HG03460 (cell line): Measurements from ENCODE around the gene C16orf87.
A peak's percentile ranks its signal among the peaks of the same experiment; 100 is the strongest.

Experiments
- ATAC-seq: cut with Tn5 transposase; IDR thresholded peaks from one replicate; pipeline ENCODE4 v1.9.1; 2021; ENCODE audit not compliant: unreplicated experiment

Gene C16orf87

GRCh38 chr16:46844771-46845170 is 13.8 kb upstream of the C16orf87 start:
- no peak for ATAC-seq

- ATAC-seq = no peak
Measured at GRCh38 chr16:46843898-46844642, 13.1 kb upstream of the C16orf87 start.

GRCh38 chr16:46842192-46842895 is 11.4 kb upstream of the C16orf87 start:
- ATAC-seq = no peak

GRCh38 chr16:46839986-46840443 is 9.0 kb upstream of the C16orf87 start:
- no peak for ATAC-seq

DNA sequence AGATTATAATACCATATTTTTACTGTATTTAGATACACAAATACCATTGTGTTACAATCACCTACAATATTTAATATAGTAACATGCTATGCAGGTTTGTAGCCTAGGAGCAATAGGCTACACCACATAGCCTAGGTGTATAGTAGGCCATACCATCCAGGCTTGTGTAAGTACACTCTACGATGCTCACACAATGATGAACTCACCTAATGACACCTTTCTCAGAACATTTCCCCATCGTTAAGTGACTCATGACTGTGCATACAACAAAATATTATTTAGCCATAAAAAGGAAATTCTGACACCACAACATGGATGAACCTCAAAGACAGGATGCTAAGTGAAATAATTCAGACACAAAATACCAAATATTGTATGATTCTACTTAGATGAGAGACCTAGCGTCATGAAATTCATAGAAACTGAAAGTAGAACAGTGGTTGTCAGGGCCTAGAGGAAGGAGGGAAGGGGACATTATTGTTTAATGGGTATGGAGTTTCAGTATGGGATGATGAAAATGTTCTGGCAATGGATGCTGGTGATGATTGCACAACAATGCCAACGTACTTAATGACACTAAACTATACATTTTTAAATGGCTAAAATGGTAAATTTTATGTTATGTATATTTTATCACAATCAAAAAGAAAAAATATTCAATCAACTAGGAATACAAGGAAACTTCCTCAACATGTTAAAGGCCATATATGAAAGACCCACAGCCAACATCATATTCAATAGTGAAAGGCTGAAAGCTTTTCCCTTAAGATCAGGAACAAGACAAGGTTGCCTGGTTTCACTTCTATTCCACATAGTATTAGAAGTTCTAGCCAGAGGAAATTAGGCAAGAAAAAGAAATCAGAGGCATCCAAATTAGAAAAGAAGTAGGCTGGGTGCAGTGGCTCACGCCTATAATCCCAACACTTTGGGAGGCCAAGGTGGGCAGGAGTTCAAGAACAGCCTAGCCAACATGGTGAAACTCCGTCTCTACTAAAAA is 5.9 kb upstream of the C16orf87 start:
- ATAC-seq = no peak

GRCh38 chr16:46833460-46833800 is 2.5 kb upstream of the C16orf87 start:
- no peak for ATAC-seq

GRCh38 chr16:46832757-46833459 is 1.9 kb upstream of the C16orf87 start:
- no peak for ATAC-seq

DNA sequence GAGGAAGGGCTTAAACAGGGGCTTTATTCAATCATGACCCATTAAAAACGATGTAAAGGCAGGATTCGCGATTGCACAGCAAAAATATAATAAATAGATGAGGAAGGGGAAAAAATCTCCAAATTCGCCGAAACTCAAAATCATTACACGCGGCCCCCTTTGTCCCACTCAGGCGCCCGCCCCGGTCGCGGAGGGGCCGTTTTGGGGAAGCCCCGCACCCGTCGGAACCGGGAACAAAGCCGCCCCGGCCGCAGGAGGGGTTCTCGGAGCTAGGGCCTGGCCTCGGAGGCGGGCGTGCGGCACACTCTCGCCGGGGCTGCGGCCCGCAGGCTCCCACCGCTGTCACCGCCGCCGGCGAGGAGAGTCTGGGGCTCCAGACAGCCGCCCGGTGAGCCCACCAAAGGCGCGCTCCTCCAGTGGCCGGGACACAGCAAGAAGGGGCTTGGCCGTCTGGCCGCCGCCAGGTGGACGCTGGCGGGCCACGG is 521 bp downstream of the C16orf87 start:
- ATAC-seq = peak; percentile 29

DNA sequence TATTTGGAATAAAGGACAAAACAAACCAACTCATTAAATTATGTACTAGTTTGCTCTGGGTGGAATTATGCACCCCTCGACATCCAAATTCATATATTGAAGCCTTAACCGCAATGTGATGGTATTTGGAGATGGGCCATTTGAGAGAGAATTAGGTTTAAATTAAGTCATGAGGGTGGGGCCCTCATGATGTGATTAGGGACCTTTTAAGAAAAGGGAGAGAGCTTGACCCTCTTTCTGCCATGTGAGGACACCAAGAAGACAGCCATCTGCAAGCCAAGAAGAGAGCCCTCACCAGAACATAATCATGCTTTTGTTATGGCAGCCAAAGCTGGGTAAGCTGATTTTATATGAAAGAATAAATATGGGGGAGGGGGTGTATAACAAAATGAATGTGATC is 2.0 kb downstream of the C16orf87 start:
- ATAC-seq = no peak

- no peak for ATAC-seq
Measured at GRCh38 chr16:46828292-46828691, 2.7 kb downstream of the C16orf87 start.

DNA sequence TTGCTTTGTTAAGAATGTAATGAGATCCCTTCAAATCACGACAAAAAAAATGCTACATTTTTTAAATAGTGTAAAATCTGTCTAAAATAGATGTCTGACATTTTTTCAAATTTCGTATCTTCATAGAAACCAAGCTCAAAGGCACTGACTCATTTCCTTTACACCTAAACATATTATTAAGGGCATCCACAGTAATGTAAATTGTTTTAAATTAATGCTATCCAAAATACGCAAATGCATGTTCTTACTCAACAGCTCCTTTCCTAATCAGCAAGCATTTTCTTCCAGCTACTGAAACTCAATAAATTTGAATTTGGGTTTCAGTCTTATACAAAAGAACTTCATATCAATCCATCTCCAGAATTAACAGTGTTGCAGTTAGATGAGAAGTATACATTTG is 4.3 kb downstream of the C16orf87 start:
- ATAC-seq = no peak

DNA sequence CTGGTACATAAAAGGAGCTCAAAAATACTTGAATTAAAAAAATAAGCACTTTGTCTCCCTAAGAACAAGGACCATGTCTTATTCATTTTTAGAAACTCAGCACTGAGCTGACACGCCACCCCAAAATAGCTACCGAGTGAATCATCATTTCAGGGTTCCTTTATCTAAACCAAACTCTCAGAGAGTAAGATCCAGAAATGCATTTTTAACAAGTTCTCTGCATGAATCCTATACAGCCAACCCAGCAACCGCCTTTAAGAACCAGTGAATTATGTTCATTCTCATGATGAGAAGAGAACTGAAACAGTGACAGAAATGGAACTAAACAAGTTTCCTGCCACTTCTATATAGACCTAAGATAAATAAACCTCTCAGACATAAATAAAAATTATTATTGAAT is 8.7 kb downstream of the C16orf87 start:
- ATAC-seq = peak; percentile 76

- no peak for ATAC-seq
Measured at GRCh38 chr16:46817961-46818360, 13.0 kb downstream of the C16orf87 start.

DNA sequence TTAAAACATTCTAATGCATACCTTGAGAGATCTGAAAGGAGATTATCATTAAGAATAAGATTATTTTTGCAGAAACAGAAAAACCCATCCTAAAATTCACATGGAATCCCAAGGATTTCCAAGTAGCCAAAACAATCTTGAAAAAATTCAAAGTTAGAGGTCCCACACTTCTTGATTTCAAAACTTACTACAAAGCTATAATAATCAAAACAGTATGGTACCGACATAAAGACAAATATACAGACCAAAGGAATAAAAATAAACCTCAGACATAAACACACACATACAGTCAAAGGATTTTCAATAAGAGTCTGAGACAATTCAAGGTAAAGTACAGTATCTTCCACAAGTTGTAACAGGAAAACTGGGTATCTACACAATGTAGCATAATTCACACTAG is 16.2 kb downstream of the C16orf87 start:
- no peak for ATAC-seq

- ATAC-seq = no peak
Measured at GRCh38 chr16:46813611-46814010, 17.4 kb downstream of the C16orf87 start.

DNA sequence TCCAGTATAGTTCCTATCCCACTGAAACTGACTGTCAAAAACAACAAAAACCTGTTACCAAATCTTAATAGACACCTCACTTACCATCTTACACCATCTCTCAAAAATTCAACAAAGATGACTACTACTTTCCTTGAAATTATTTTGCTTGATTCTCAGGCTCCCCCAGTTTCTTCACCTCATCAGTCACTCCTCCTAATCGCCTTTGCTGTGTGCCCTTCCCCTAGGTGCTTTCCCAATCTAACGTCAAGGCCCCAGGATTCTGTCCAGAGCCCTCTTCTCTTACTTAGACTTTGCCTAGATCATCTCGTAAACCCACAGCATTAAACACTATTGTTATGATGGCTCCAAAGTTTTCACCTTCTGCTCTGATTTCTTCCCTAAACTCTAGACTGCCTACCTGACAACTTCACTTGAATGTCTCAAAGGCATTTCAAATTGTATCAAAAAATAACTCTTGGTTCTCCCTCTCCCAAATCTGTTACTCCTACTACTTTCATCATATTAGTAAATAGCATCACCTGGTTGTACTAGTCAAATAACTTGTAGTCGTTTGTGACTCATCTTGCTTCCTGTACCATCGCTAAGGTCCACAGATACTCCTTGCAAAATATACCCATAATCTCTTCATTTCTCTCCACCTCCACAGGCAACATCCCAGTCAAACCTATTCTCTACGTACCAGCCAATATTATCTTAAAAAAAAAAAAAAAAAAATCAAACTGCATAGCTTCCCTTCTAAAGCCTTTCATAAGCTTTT is 18.0 kb downstream of the C16orf87 start:
- ATAC-seq = no peak

- ATAC-seq = no peak
Measured at GRCh38 chr16:46811682-46812081, 19.3 kb downstream of the C16orf87 start.

GRCh38 chr16:46808997-46809396 is 22.0 kb downstream of the C16orf87 start:
- ATAC-seq = peak; percentile 87

- no peak for ATAC-seq
Measured at GRCh38 chr16:46807336-46807735, 23.6 kb downstream of the C16orf87 start.

- no peak for ATAC-seq
Measured at GRCh38 chr16:46803373-46803772, 27.6 kb downstream of the C16orf87 start.
